D721Med (cell line): ENCODE results near the gene PITPNC1.

ENCODE experiments used
- DNase-seq: peaks from one replicate; pipeline ENCODE4 v3.0.0; 2011; ENCODE audit warnings: low spot score; ENCODE audit not compliant: insufficient read length
- FAIRE-seq: peaks from 2 replicates; lab custom pipeline; 2011; peaks lifted over from hg19 to GRCh38; lab: Jason Lieb, UNC
- CTCF ChIP-seq: IDR thresholded peaks from 2 replicates; pipeline ENCODE4 v1.5.1; 2012; ENCODE audit warnings: mild to moderate bottlenecking, control low read depth; ENCODE audit not compliant: insufficient read depth; ENCODE audit errors: missing control alignments

PITPNC1 gene

GRCh38 chr17:67441052-67441895 is 64.2 kb downstream of the PITPNC1 start:
- no peak for TF ChIP-seq CTCF
- DNase-seq (no peak), FAIRE-seq (no peak)

- DNase-seq, result no peak
- TF ChIP-seq CTCF, result no peak
- FAIRE-seq, result no peak
These were observed 64.8 kb downstream of the PITPNC1 start for GRCh38 chr17:67441896-67442219.

- DNase-seq, result no peak
- FAIRE-seq, result no peak
- TF ChIP-seq CTCF, result no peak
These were observed 65.9 kb downstream of the PITPNC1 start for GRCh38 chr17:67442787-67443624.

- no peak for FAIRE-seq
- TF ChIP-seq CTCF, result no peak
- no peak for DNase-seq
These were observed 67.0 kb downstream of the PITPNC1 start for GRCh38 chr17:67443931-67444595.

- DNase-seq (no peak), FAIRE-seq (no peak)
- no peak for TF ChIP-seq CTCF
These were observed 71.4 kb downstream of the PITPNC1 start for GRCh38 chr17:67448449-67448848.

GRCh38 chr17:67449065-67449464 is 72.0 kb downstream of the PITPNC1 start:
- TF ChIP-seq CTCF, result no peak
- no peak for FAIRE-seq
- DNase-seq, result no peak
